H9 (cell line): ENCODE measurements around the gene HIBCH. TPM values are rescaled to one million over a fixed set of nuclear protein-coding genes. Genes with fewer than 3 reads are reported as not detected.

Source experiments
- DNase-seq: peaks from one replicate; pipeline ENCODE4 v3.0.0-alpha.2; 2017
- H2AFZ ChIP-seq: one replicate; pipeline ENCODE4 v1.6.1; 2013; ENCODE audit warnings: mild to moderate bottlenecking, low read length, control low read depth, moderate library complexity
- H2AK5ac ChIP-seq: 2 replicates; pipeline ENCODE4 v1.6.1; 2013; ENCODE audit warnings: low read length, control low read depth, mixed read lengths; ENCODE audit not compliant: insufficient read length
- H2BK120ac ChIP-seq: one replicate; pipeline ENCODE4 v1.6.1; 2013; ENCODE audit warnings: low read depth, mild to moderate bottlenecking, low read length, control low read depth, inconsistent platforms; ENCODE audit not compliant: poor library complexity, severe bottlenecking
- H2BK12ac ChIP-seq: 2 replicates; pipeline ENCODE4 v1.6.1; 2013; ENCODE audit warnings: low read length, control low read depth, mixed read lengths, low read depth; ENCODE audit not compliant: insufficient read length
- H2BK15ac ChIP-seq: 2 replicates; pipeline ENCODE4 v1.6.1; 2013; ENCODE audit warnings: low read depth, low read length, control low read depth
- H2BK20ac ChIP-seq: one replicate; pipeline ENCODE4 v1.6.1; 2013; ENCODE audit warnings: low read depth, mild to moderate bottlenecking, low read length, control low read depth, inconsistent platforms; ENCODE audit not compliant: poor library complexity, severe bottlenecking
- H2BK5ac ChIP-seq: 2 replicates; pipeline ENCODE4 v1.6.1; 2013; ENCODE audit warnings: low read length, control low read depth, mixed read lengths; ENCODE audit not compliant: insufficient read length
- H3K14ac ChIP-seq: 2 replicates; pipeline ENCODE4 v1.6.1; 2013; ENCODE audit warnings: low read length, control low read depth; ENCODE audit not compliant: insufficient read depth
- H3K18ac ChIP-seq: 2 replicates; pipeline ENCODE4 v1.6.1; 2013; ENCODE audit warnings: low read depth, mild to moderate bottlenecking, mixed read lengths, low read length, control low read depth; ENCODE audit not compliant: insufficient read length
- H3K23ac ChIP-seq: 2 replicates; pipeline ENCODE4 v1.6.1; 2013; ENCODE audit warnings: low read length, control low read depth, mixed read lengths, low read depth; ENCODE audit not compliant: insufficient read length
- H3K23me2 ChIP-seq: 2 replicates; pipeline ENCODE4 v1.6.1; 2013; ENCODE audit warnings: low read depth, mild to moderate bottlenecking, mixed read lengths, low read length, control low read depth; ENCODE audit not compliant: insufficient read length, poor library complexity, severe bottlenecking
- H3K27ac ChIP-seq: 2 replicates; pipeline ENCODE4 v1.5.1; 2013; ENCODE audit warnings: low read length, control low read depth, mixed read lengths, low read depth; ENCODE audit not compliant: insufficient read length
- H3K27me3 ChIP-seq: 2 replicates; pipeline ENCODE4 v1.6.1; 2013; ENCODE audit warnings: low read length, control low read depth, inconsistent platforms; ENCODE audit not compliant: insufficient read depth
- H3K4ac ChIP-seq: 2 replicates; pipeline ENCODE4 v1.6.1; 2013; ENCODE audit warnings: low read depth, mild to moderate bottlenecking, control low read depth, inconsistent platforms, low read length, moderate library complexity
- H3K4me1 ChIP-seq: 2 replicates; pipeline ENCODE4 v1.6.1; 2013; ENCODE audit warnings: low read length, control low read depth, inconsistent platforms; ENCODE audit not compliant: insufficient read depth
- H3K4me2 ChIP-seq: 2 replicates; pipeline ENCODE4 v1.6.1; 2013; ENCODE audit warnings: low read length, control low read depth, mixed read lengths; ENCODE audit not compliant: insufficient read length, insufficient read depth
- H3K56ac ChIP-seq: 2 replicates; pipeline ENCODE4 v1.6.1; 2013; ENCODE audit warnings: low read depth, mild to moderate bottlenecking, mixed read lengths, low read length, control low read depth; ENCODE audit not compliant: insufficient read length
- H3K79me1 ChIP-seq: 2 replicates; pipeline ENCODE4 v1.6.1; 2013; ENCODE audit warnings: low read depth, mild to moderate bottlenecking, moderate library complexity, low read length, control low read depth, inconsistent platforms; ENCODE audit not compliant: insufficient read depth, poor library complexity, severe bottlenecking
- H3K79me2 ChIP-seq: 2 replicates; pipeline ENCODE4 v1.6.1; 2013; ENCODE audit warnings: low read length, control low read depth, inconsistent platforms; ENCODE audit not compliant: insufficient read depth
- H3K9ac ChIP-seq: 2 replicates; pipeline ENCODE4 v1.6.1; 2013; ENCODE audit warnings: low read length, control low read depth, mixed read lengths; ENCODE audit not compliant: insufficient read length; ENCODE audit errors: extremely low read depth
- H3K9me3 ChIP-seq: one replicate; pipeline ENCODE4 v1.6.1; 2013; ENCODE audit warnings: low read depth, low read length, inconsistent platforms; ENCODE audit not compliant: control insufficient read depth
- H3T11ph ChIP-seq: one replicate; pipeline ENCODE4 v1.6.1; 2013; ENCODE audit warnings: mild to moderate bottlenecking, low read length, control low read depth, inconsistent platforms
- H4K20me1 ChIP-seq: one replicate; pipeline ENCODE4 v1.6.1; 2013; ENCODE audit not compliant: control insufficient read depth, insufficient read length, insufficient read depth
- H4K5ac ChIP-seq: 2 replicates; pipeline ENCODE4 v1.6.1; 2013; ENCODE audit warnings: low read depth, mild to moderate bottlenecking, mixed read lengths, low read length, control low read depth; ENCODE audit not compliant: insufficient read length
- H4K8ac ChIP-seq: replicated peaks from 2 replicates; pipeline ENCODE4 v1.6.1; 2013; ENCODE audit warnings: low read length, control low read depth, mixed read lengths, low read depth; ENCODE audit not compliant: insufficient read length
- H4K91ac ChIP-seq: 2 replicates; pipeline ENCODE4 v1.6.1; 2013; ENCODE audit warnings: low read depth, mild to moderate bottlenecking, moderate library complexity, mixed read lengths, low read length, control low read depth; ENCODE audit not compliant: insufficient read length
- H3K27ac Mint-ChIP-seq, 3 experiments: 2 replicates in 2 of 3; 3 replicates in 1 of 3; pipeline ENCODE4 v1.8.0; 2020 to 2021; ENCODE audit warnings: mixed read lengths in 3 of 3, mild to moderate bottlenecking in 1 of 3, moderate library complexity in 1 of 3
- H3K27me3 Mint-ChIP-seq: 2 replicates; pipeline ENCODE4 v1.8.0; 2021; ENCODE audit warnings: low read depth, mild to moderate bottlenecking, moderate library complexity, mixed read lengths
- H3K36me3 Mint-ChIP-seq, 3 experiments: 2 replicates in 2 of 3; 3 replicates in 1 of 3; pipeline ENCODE4 v1.8.0; 2020 to 2021; ENCODE audit warnings: low read depth in 3 of 3, mixed read lengths in 3 of 3; ENCODE audit not compliant: insufficient read depth in 1 of 3
- H3K4me1 Mint-ChIP-seq, 2 experiments: 2 replicates each; pipeline ENCODE4 v1.8.0; 2020; ENCODE audit warnings: mixed read lengths in 2 of 2
- H3K4me3 Mint-ChIP-seq, 2 experiments: 2 replicates in 1 of 2; 3 replicates in 1 of 2; pipeline ENCODE4 v1.8.0; 2020 to 2021; ENCODE audit warnings: mild to moderate bottlenecking in 2 of 2, mixed read lengths in 2 of 2, moderate library complexity in 1 of 2
- H3K9me3 Mint-ChIP-seq, 2 experiments: 2 replicates in 1 of 2; 3 replicates in 1 of 2; pipeline ENCODE4 v1.8.0; 2020; ENCODE audit warnings: mild to moderate bottlenecking in 2 of 2, mixed read lengths in 2 of 2, moderate library complexity in 1 of 2
- WGBS: extraction: QIAGEN DNeasy Blood & Tissue Kit; methylation state at CpG from one replicate; pipeline ENCODE4 v1.1.7; 2013; ENCODE audit warnings: missing lambda C conversion rate, low lambda C conversion rate, mixed read lengths; ENCODE audit not compliant: insufficient read length; ENCODE audit errors: extremely low coverage; 5-methylcytosine and 5-hydroxymethylcytosine counted together
- total RNA-seq: library from RNA; stranded (reverse); gene quantifications from 2 replicates; pipeline ENCODE4 v1.2.1, GENCODE V29; 2021
- TF ChIP-seq, protein P1 (sequence below): fragments of 200-600 bp; sonication (generic); conservative IDR thresholded peaks from 3 replicates; pipeline ENCODE4 v1.8.0; 2021; ENCODE audit warnings: antibody characterized with exemption, mild to moderate bottlenecking

HIBCH gene
- total RNA-seq, 1 experiment from 2014 or later: 28.0 TPM

DNA sequence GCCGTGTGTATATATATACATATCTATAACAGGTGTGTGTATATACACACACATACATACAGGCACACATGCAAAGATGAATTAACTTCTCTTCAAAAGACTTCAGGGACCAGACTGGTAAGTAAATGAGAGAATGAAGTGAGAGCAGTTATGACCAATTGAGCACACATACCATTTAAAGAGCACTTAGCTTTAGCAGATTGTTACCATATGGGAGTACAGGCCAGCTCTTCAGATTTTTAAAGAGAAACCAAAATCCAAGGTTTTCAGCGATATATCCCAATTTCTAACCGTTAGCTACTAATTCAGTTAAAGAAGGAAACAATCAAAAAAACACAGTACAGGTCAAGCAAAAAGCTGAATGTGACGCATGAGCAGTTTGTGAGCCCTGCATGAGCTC is 47.5 kb upstream of the HIBCH start:
- Histone ChIP-seq H3K9ac (no peak overlapping the region), H2BK15ac (no peak overlapping the region), H2BK5ac (no peak overlapping the region), H3K27me3 (no peaks in the 10 kb centered on the region), H4K5ac (no peak overlapping the region), H2BK120ac (no peak overlapping the region), H4K91ac (no peak overlapping the region), H3K79me2 (no peaks in the 10 kb centered on the region), H3K14ac (no peak overlapping the region), H3K4me1 (no peaks in the 10 kb centered on the region), H3T11ph (no peak overlapping the region), H3K79me1 (no peaks in the 10 kb centered on the region), H2AK5ac (no peak overlapping the region), H3K4ac (no peak overlapping the region), H3K23ac (no peak overlapping the region), H3K9me3 (no peaks in the 10 kb centered on the region), H2AFZ (no peak overlapping the region), H2BK12ac (no peak overlapping the region), H3K56ac (no peak overlapping the region), H3K23me2 (no peaks in the 10 kb centered on the region), H3K4me2 (no peak overlapping the region), H4K20me1 (no peaks in the 10 kb centered on the region), H3K27ac (no peak overlapping the region), H4K8ac (no peak overlapping the region), H3K18ac (no peak overlapping the region), H2BK20ac (no peak overlapping the region)
- H3K4me3 Mint-ChIP-seq: no peak overlapping the region
- no peaks in the 10 kb centered on the region for H3K27me3 Mint-ChIP-seq
- H3K27ac Mint-ChIP-seq: no peak overlapping the region
- no peak for DNase-seq
- no peaks in the 10 kb centered on the region for H3K36me3 Mint-ChIP-seq
- TF ChIP-seq, protein P1, sequence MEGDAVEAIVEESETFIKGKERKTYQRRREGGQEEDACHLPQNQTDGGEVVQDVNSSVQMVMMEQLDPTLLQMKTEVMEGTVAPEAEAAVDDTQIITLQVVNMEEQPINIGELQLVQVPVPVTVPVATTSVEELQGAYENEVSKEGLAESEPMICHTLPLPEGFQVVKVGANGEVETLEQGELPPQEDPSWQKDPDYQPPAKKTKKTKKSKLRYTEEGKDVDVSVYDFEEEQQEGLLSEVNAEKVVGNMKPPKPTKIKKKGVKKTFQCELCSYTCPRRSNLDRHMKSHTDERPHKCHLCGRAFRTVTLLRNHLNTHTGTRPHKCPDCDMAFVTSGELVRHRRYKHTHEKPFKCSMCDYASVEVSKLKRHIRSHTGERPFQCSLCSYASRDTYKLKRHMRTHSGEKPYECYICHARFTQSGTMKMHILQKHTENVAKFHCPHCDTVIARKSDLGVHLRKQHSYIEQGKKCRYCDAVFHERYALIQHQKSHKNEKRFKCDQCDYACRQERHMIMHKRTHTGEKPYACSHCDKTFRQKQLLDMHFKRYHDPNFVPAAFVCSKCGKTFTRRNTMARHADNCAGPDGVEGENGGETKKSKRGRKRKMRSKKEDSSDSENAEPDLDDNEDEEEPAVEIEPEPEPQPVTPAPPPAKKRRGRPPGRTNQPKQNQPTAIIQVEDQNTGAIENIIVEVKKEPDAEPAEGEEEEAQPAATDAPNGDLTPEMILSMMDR: no peak
- no CpG with 5 or more reads among the region's 4 CpGs for WGBS
- H3K9me3 Mint-ChIP-seq: no peaks in the 10 kb centered on the region
- H3K4me1 Mint-ChIP-seq: no peaks in the 10 kb centered on the region
